ENCODE results near the gene SRCAP.

SRCAP gene

GRCh38 chr16:30757316-30757715, 58.3 kb downstream of the SRCAP start:
- no peak for DNase-seq (ENCODE audit: low spot score)

GRCh38 chr16:30758988-30759491, 60.1 kb downstream of the SRCAP start:
- no peak for DNase-seq (ENCODE audit: low spot score)

GRCh38 chr16:30760001-30760559, 61.1 kb downstream of the SRCAP start:
- DNase-seq (ENCODE audit: low spot score): no peak

GRCh38 chr16:30760577-30761426, 61.8 kb downstream of the SRCAP start:
- no peak for DNase-seq (ENCODE audit: low spot score)

- DNase-seq (ENCODE audit: low spot score): peak; percentile 24
Measured at GRCh38 chr16:30761427-30761927, 62.5 kb downstream of the SRCAP start.

- peak; percentile 97 for DNase-seq (ENCODE audit: low spot score)
Measured at GRCh38 chr16:30761928-30762902, 63.2 kb downstream of the SRCAP start, which contains the start of the genes CFAP119 and RNF40. Gene CFAP119, minus strand, starts transcription at chr16:30762062. Its CDS starts 314 bp downstream, at chr16:30761748. Gene RNF40, plus strand, starts transcription at chr16:30762322. Its CDS starts 224 bp downstream, at chr16:30762546.

GRCh38 chr16:30762991-30763725, 64.2 kb downstream of the SRCAP start:
- no peak for DNase-seq (ENCODE audit: low spot score)

- DNase-seq (ENCODE audit: low spot score): no peak
Measured at GRCh38 chr16:30764086-30764485, 65.1 kb downstream of the SRCAP start.

GRCh38 chr16:30764816-30765465, 66.0 kb downstream of the SRCAP start:
- DNase-seq (ENCODE audit: low spot score): no peak

GRCh38 chr16:30766206-30766932, 67.4 kb downstream of the SRCAP start:
- no peak for DNase-seq (ENCODE audit: low spot score)

GRCh38 chr16:30766933-30767284, 67.9 kb downstream of the SRCAP start:
- DNase-seq (ENCODE audit: low spot score): no peak

- no peak for DNase-seq (ENCODE audit: low spot score)
Measured at GRCh38 chr16:30767767-30768465, 68.9 kb downstream of the SRCAP start.

- DNase-seq (ENCODE audit: low spot score): no peak
Measured at GRCh38 chr16:30768583-30769181, 69.7 kb downstream of the SRCAP start.

- DNase-seq (ENCODE audit: low spot score): no peak
Measured at GRCh38 chr16:30769379-30770089, 70.6 kb downstream of the SRCAP start.

- no peak for DNase-seq (ENCODE audit: low spot score)
Measured at GRCh38 chr16:30771726-30772125, 72.8 kb downstream of the SRCAP start.

GRCh38 chr16:30773826-30774225, 74.9 kb downstream of the SRCAP start:
- DNase-seq (ENCODE audit: low spot score): no peak

GRCh38 chr16:30774367-30775130, 75.6 kb downstream of the SRCAP start:
- DNase-seq (ENCODE audit: low spot score): no peak

GRCh38 chr16:30775131-30775391, 76.1 kb downstream of the SRCAP start:
- DNase-seq (ENCODE audit: low spot score): no peak
